ENCODE results near the gene MEPE.

MEPE gene

DNA sequence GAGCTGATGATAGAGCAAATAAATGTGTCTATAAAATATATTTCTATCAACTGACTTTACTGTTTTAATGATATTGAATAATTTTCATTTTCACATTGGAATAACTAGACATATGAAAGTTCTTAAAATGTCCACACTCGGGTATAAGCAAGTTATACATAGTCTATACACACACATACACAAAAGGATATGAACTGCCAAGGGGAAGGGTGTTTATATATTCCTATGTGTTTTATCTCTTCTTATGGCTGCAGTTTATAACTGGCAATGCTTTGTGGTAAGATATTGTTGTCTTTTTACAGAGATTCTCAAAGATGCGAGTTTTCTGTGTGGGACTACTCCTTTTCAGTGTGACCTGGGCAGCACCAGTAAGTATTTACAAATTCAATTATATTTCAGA lies 1.6 kb downstream of the MEPE start:
- no peak overlapping the region for H4K8ac ChIP-seq (ENCODE audit: low read length)
- no peaks in the 10 kb centered on the region for H3K9me3 ChIP-seq (ENCODE audit: control insufficient read depth, low read length)
- no peak overlapping the region for H2BK120ac ChIP-seq (ENCODE audit: low read depth, low read length)
- no peak overlapping the region for H4K91ac ChIP-seq (ENCODE audit: low read length)
- no peak overlapping the region for H2BK12ac ChIP-seq (ENCODE audit: low read length in 2 of 2)
- no peak overlapping the region for H2BK5ac ChIP-seq (ENCODE audit: low read depth, low read length, poor library complexity, severe bottlenecking)
- peaks cover 3% of the 10 kb centered on the region for H3K4me1 ChIP-seq (ENCODE audit: control insufficient read depth, insufficient read depth, low read depth, low read length)
- no peaks in the 10 kb centered on the region for H3K79me1 ChIP-seq (replicated peaks; ENCODE audit: low read length, poor library complexity, severe bottlenecking)
- no peak overlapping the region for H3K14ac ChIP-seq (ENCODE audit: low read length in 2 of 2)
- no peak overlapping the region for H3K4me2 ChIP-seq (ENCODE audit: low read length, poor library complexity, severe bottlenecking)
- no peak overlapping the region for H3K9ac ChIP-seq (ENCODE audit: low read length)
- H3K23ac ChIP-seq (ENCODE audit: low read length in 2 of 2), result no peak overlapping the region
- H3K4me3 ChIP-seq (ENCODE audit: insufficient read depth in 1 of 2, low read depth in 1 of 2, low read length in 2 of 2), result no peak overlapping the region
- no peak overlapping the region for H2BK15ac ChIP-seq (ENCODE audit: low read depth, poor library complexity, severe bottlenecking)
- no peak overlapping the region for H3K27ac ChIP-seq (ENCODE audit: low read length, poor library complexity, severe bottlenecking)
- WGBS, result 89% methylated on average over 1 of the region's 2 CpGs
- H3K18ac ChIP-seq (ENCODE audit: low read depth in 1 of 2, low read length in 2 of 2), result no peak overlapping the region
- no peak overlapping the region for H2AFZ ChIP-seq (ENCODE audit: low read depth, low read length)
- no peak overlapping the region for H2AK5ac ChIP-seq (ENCODE audit: low read length, severe bottlenecking)
- H3K4ac ChIP-seq (ENCODE audit: low read depth in 1 of 2, low read length in 2 of 2), result no peak overlapping the region
- H3K36me3 ChIP-seq (ENCODE audit: control insufficient read depth in 1 of 2, insufficient read depth in 2 of 2, low read depth in 1 of 2, low read length in 2 of 2), result no peaks in the 10 kb centered on the region
- no peaks in the 10 kb centered on the region for H3K27me3 ChIP-seq (ENCODE audit: control insufficient read depth in 1 of 2, insufficient read depth in 1 of 2, low read length in 2 of 2)
- no peak for DNase-seq

DNA sequence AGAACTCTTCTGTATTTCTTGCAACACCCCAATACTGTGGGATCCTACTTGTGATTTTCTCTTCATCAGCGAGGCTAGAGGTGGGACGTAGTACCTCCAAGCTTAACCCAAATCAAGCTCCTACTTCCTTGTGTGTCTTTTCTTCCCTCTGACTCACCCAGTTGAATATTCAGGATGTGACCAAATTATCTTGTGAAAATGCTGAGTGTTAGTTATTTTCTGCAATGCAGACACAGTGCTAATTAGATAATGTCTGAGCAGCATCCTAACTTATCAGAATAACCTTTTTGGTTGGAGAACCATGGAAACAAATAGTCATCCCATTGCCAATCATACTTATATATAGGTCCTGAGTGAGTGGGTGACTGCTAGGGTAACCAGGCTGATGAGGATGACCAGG lies 2.4 kb downstream of the MEPE start:
- H3K27me3 ChIP-seq (ENCODE audit: control insufficient read depth in 1 of 2, insufficient read depth in 1 of 2, low read length in 2 of 2), result no peaks in the 10 kb centered on the region
- H3K4me3 ChIP-seq (ENCODE audit: insufficient read depth in 1 of 2, low read depth in 1 of 2, low read length in 2 of 2), result no peak overlapping the region

DNA sequence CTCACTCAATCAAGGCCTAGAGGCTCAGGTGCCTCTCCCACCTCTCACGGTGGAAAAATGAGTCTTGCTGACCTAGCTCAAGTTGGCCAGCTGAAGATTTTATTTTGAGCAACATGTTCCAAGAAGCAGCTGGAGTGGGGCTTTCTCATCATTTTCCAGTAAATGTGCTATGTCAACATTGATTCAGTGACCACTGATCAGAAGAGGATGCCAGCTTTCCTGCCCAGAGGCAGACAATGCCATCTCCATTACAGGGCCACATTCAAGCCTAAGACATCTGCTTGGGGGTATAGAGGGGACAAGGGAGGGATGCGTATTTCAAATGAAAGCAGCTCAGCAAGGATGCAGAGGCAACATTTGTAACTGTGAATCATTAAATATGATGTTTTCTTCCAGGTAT lies 3.0 kb downstream of the MEPE start:
- peak overlapping the region in 1 of 2 experiments; percentile 51 for H3K14ac ChIP-seq (ENCODE audit: low read length in 2 of 2)
- H3K4me2 ChIP-seq (ENCODE audit: low read length, poor library complexity, severe bottlenecking), result no peak overlapping the region
- H4K8ac ChIP-seq (ENCODE audit: low read length), result no peak overlapping the region
- no peak for DNase-seq
- no peak overlapping the region for H3K4ac ChIP-seq (ENCODE audit: low read depth in 1 of 2, low read length in 2 of 2)
- peaks cover 3% of the 10 kb centered on the region for H3K4me1 ChIP-seq (ENCODE audit: control insufficient read depth, insufficient read depth, low read depth, low read length)
- no peak overlapping the region for H4K91ac ChIP-seq (ENCODE audit: low read length)
- no peak overlapping the region for H3K4me3 ChIP-seq (ENCODE audit: insufficient read depth in 1 of 2, low read depth in 1 of 2, low read length in 2 of 2)
- no peaks in the 10 kb centered on the region for H3K9me3 ChIP-seq (ENCODE audit: control insufficient read depth, low read length)
- no peak overlapping the region for H2AFZ ChIP-seq (ENCODE audit: low read depth, low read length)
- H3K27ac ChIP-seq (ENCODE audit: low read length, poor library complexity, severe bottlenecking), result no peak overlapping the region
- H3K36me3 ChIP-seq (ENCODE audit: control insufficient read depth in 1 of 2, insufficient read depth in 2 of 2, low read depth in 1 of 2, low read length in 2 of 2), result no peaks in the 10 kb centered on the region
- peak overlapping the region in 1 of 2 experiments; percentile 76 for H3K23ac ChIP-seq (ENCODE audit: low read length in 2 of 2)
- no peaks in the 10 kb centered on the region for H3K27me3 ChIP-seq (ENCODE audit: control insufficient read depth in 1 of 2, insufficient read depth in 1 of 2, low read length in 2 of 2)
- no peak overlapping the region for H2BK12ac ChIP-seq (ENCODE audit: low read length in 2 of 2)
- no peak overlapping the region for H2AK5ac ChIP-seq (ENCODE audit: low read length, severe bottlenecking)
- H3K79me1 ChIP-seq (replicated peaks; ENCODE audit: low read length, poor library complexity, severe bottlenecking), result no peaks in the 10 kb centered on the region
- H2BK15ac ChIP-seq (ENCODE audit: low read depth, poor library complexity, severe bottlenecking), result no peak overlapping the region
- H3K9ac ChIP-seq (ENCODE audit: low read length), result no peak overlapping the region
- no peak overlapping the region for H2BK120ac ChIP-seq (ENCODE audit: low read depth, low read length)
- H3K18ac ChIP-seq (ENCODE audit: low read depth in 1 of 2, low read length in 2 of 2), result peak overlapping the region in 1 of 2 experiments; percentile 85
- H2BK5ac ChIP-seq (ENCODE audit: low read depth, low read length, poor library complexity, severe bottlenecking), result no peak overlapping the region
- WGBS, result 83% methylated on average over 1 of the region's 2 CpGs

More for the DNA sequence above, 2.4 kb downstream of the MEPE start:
- Histone ChIP-seq H3K18ac (ENCODE audit: low read depth in 1 of 2, low read length in 2 of 2) (peak overlapping the region in 1 of 2 experiments; percentile 85), H3K9ac (ENCODE audit: low read length) (no peak overlapping the region), H2BK120ac (ENCODE audit: low read depth, low read length) (no peak overlapping the region), H4K8ac (ENCODE audit: low read length) (no peak overlapping the region), H2BK15ac (ENCODE audit: low read depth, poor library complexity, severe bottlenecking) (no peak overlapping the region), H3K23ac (ENCODE audit: low read length in 2 of 2) (no peak overlapping the region), H2BK12ac (ENCODE audit: low read length in 2 of 2) (no peak overlapping the region), H2AFZ (ENCODE audit: low read depth, low read length) (no peak overlapping the region), H3K36me3 (ENCODE audit: control insufficient read depth in 1 of 2, insufficient read depth in 2 of 2, low read depth in 1 of 2, low read length in 2 of 2) (no peaks in the 10 kb centered on the region), H3K79me1 (replicated peaks; ENCODE audit: low read length, poor library complexity, severe bottlenecking) (no peaks in the 10 kb centered on the region), H3K4me1 (ENCODE audit: control insufficient read depth, insufficient read depth, low read depth, low read length) (peaks cover 3% of the 10 kb centered on the region), H2BK5ac (ENCODE audit: low read depth, low read length, poor library complexity, severe bottlenecking) (no peak overlapping the region), H2AK5ac (ENCODE audit: low read length, severe bottlenecking) (no peak overlapping the region), H3K9me3 (ENCODE audit: control insufficient read depth, low read length) (no peaks in the 10 kb centered on the region), H4K91ac (ENCODE audit: low read length) (no peak overlapping the region), H3K4ac (ENCODE audit: low read depth in 1 of 2, low read length in 2 of 2) (no peak overlapping the region), H3K4me2 (ENCODE audit: low read length, poor library complexity, severe bottlenecking) (no peak overlapping the region), H3K14ac (ENCODE audit: low read length in 2 of 2) (no peak overlapping the region), H3K27ac (ENCODE audit: low read length, poor library complexity, severe bottlenecking) (no peak overlapping the region)
- peak; percentile 45 for DNase-seq
- 100% methylated on average over 1 of the region's 2 CpGs for WGBS

DNA sequence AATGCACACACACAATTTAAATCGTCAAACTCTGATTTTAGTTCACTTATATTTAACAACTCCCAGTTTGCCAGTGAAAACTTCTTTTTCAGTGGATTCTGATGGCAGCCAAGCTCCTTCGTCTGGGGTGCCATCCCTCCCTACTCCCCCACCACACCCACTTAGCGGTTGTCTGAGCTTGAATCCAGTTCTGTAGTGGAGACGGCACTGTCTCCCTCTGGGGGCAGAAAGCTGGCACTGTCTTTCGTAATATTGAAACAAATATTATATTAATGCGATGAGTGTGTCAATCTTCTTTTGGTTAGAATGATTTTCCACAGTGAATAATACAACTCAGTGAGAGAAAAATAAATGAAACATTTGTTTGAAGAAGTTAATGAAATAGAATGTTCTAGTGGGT lies 5.4 kb downstream of the MEPE start:
- H3K18ac ChIP-seq (ENCODE audit: low read depth in 1 of 2, low read length in 2 of 2), result no peak overlapping the region
- H3K27me3 ChIP-seq (ENCODE audit: control insufficient read depth in 1 of 2, insufficient read depth in 1 of 2, low read length in 2 of 2), result no peaks in the 10 kb centered on the region
- peaks cover 3% of the 10 kb centered on the region for H3K4me1 ChIP-seq (ENCODE audit: control insufficient read depth, insufficient read depth, low read depth, low read length)
- H3K4me3 ChIP-seq (ENCODE audit: insufficient read depth in 1 of 2, low read depth in 1 of 2, low read length in 2 of 2), result no peak overlapping the region
- H3K14ac ChIP-seq (ENCODE audit: low read length in 2 of 2), result no peak overlapping the region
- DNase-seq, result no peak
- H3K9ac ChIP-seq (ENCODE audit: low read length), result no peak overlapping the region
- H2BK5ac ChIP-seq (ENCODE audit: low read depth, low read length, poor library complexity, severe bottlenecking), result no peak overlapping the region
- no peak overlapping the region for H2AK5ac ChIP-seq (ENCODE audit: low read length, severe bottlenecking)
- H3K4ac ChIP-seq (ENCODE audit: low read depth in 1 of 2, low read length in 2 of 2), result no peak overlapping the region
- H3K23ac ChIP-seq (ENCODE audit: low read length in 2 of 2), result no peak overlapping the region
- H3K4me2 ChIP-seq (ENCODE audit: low read length, poor library complexity, severe bottlenecking), result no peak overlapping the region
- H3K36me3 ChIP-seq (ENCODE audit: control insufficient read depth in 1 of 2, insufficient read depth in 2 of 2, low read depth in 1 of 2, low read length in 2 of 2), result no peaks in the 10 kb centered on the region
- H4K91ac ChIP-seq (ENCODE audit: low read length), result no peak overlapping the region
- 97% methylated on average over 2 of the region's 6 CpGs for WGBS
- H4K8ac ChIP-seq (ENCODE audit: low read length), result no peak overlapping the region
- no peaks in the 10 kb centered on the region for H3K9me3 ChIP-seq (ENCODE audit: control insufficient read depth, low read length)
- H3K79me1 ChIP-seq (replicated peaks; ENCODE audit: low read length, poor library complexity, severe bottlenecking), result no peaks in the 10 kb centered on the region
- H2BK12ac ChIP-seq (ENCODE audit: low read length in 2 of 2), result no peak overlapping the region
- no peak overlapping the region for H3K27ac ChIP-seq (ENCODE audit: low read length, poor library complexity, severe bottlenecking)
- no peak overlapping the region for H2BK15ac ChIP-seq (ENCODE audit: low read depth, poor library complexity, severe bottlenecking)
- H2BK120ac ChIP-seq (ENCODE audit: low read depth, low read length), result no peak overlapping the region
- H2AFZ ChIP-seq (ENCODE audit: low read depth, low read length), result no peak overlapping the region
